ENCODE results near the gene FBXL13. TPM values are rescaled to one million over a fixed set of nuclear protein-coding genes. Genes with fewer than 3 reads are reported as not detected.

The FBXL13 gene
- total RNA-seq, 1 experiment from 2014 or later: 0.35 TPM

DNA sequence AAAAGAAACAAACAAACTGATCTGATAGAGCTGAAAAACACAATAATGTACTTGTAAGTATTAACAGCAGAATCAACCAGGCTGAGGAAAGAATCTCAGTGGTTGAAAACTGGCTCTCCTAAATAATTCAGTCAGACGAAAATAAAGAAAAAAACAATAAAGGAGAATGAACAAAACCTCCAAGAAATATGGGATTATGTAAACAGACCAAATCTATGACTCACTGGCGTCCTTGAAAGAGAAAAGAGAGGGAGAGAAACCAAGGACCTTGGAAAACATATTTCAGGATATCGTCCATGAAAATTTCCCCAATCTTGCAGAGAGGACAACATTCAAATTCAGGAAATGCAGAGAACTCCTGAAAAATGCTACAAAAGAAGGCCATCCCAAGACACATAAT lies 62.9 kb downstream of the FBXL13 start:
- Mint-ChIP-seq H3K36me3 (ENCODE audit: insufficient read depth, unreplicated experiment) (no peaks in the 10 kb centered on the region), H3K27me3 (ENCODE audit: insufficient read depth, unreplicated experiment) (no peaks in the 10 kb centered on the region), H3K4me3 (ENCODE audit: unreplicated experiment) (no peak overlapping the region), H3K27ac (ENCODE audit: low read depth, unreplicated experiment) (no peak overlapping the region), H3K4me1 (ENCODE audit: insufficient read depth, unreplicated experiment) (peaks cover 5% of the 10 kb centered on the region), H3K9me3 (ENCODE audit: unreplicated experiment) (no peaks in the 10 kb centered on the region)
- CTCF ChIA-PET: no interaction called here
- TF ChIP-seq, protein P1, sequence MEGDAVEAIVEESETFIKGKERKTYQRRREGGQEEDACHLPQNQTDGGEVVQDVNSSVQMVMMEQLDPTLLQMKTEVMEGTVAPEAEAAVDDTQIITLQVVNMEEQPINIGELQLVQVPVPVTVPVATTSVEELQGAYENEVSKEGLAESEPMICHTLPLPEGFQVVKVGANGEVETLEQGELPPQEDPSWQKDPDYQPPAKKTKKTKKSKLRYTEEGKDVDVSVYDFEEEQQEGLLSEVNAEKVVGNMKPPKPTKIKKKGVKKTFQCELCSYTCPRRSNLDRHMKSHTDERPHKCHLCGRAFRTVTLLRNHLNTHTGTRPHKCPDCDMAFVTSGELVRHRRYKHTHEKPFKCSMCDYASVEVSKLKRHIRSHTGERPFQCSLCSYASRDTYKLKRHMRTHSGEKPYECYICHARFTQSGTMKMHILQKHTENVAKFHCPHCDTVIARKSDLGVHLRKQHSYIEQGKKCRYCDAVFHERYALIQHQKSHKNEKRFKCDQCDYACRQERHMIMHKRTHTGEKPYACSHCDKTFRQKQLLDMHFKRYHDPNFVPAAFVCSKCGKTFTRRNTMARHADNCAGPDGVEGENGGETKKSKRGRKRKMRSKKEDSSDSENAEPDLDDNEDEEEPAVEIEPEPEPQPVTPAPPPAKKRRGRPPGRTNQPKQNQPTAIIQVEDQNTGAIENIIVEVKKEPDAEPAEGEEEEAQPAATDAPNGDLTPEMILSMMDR (IDR thresholded peaks at IDR 0.05; ENCODE audit: unreplicated experiment): no peak
- BruUV-seq (replicated peaks): no TSS peak
- intact Hi-C loops (cut with micrococcal nuclease): no loop called here
- DNase-seq (ENCODE audit: unreplicated experiment): peak; percentile 15
- POLR2A ChIA-PET: no interaction called here

- H3K4me1 Mint-ChIP-seq (ENCODE audit: insufficient read depth, unreplicated experiment): peaks cover 6% of the 10 kb centered on the region
- no peak overlapping the region for H3K27ac Mint-ChIP-seq (ENCODE audit: low read depth, unreplicated experiment)
- H3K9me3 Mint-ChIP-seq (ENCODE audit: unreplicated experiment): no peaks in the 10 kb centered on the region
- TF ChIP-seq, protein P1 (IDR thresholded peaks at IDR 0.05; ENCODE audit: unreplicated experiment): no peak
- no TSS peak for BruUV-seq (replicated peaks)
- CTCF ChIA-PET: interaction anchor here (0.7 kb wide), 1 partner anchor 16 kb away, joined by 3 read pairs; no protein-coding TSS in a partner anchor
- POLR2A ChIA-PET: no interaction called here
- no peak overlapping the region for H3K4me3 Mint-ChIP-seq (ENCODE audit: unreplicated experiment)
- no peak for DNase-seq (ENCODE audit: unreplicated experiment)
- intact Hi-C loops (cut with micrococcal nuclease): no loop called here
- H3K27me3 Mint-ChIP-seq (ENCODE audit: insufficient read depth, unreplicated experiment): no peaks in the 10 kb centered on the region
- no peaks in the 10 kb centered on the region for H3K36me3 Mint-ChIP-seq (ENCODE audit: insufficient read depth, unreplicated experiment)
Observed at GRCh38 chr7:103010211-103010610, 64.4 kb downstream of the FBXL13 start.

GRCh38 chr7:103009466-103010185 lies 65.0 kb downstream of the FBXL13 start:
- no peak for DNase-seq (ENCODE audit: unreplicated experiment)
- POLR2A ChIA-PET: no interaction called here
- no TSS peak for BruUV-seq (replicated peaks)
- CTCF ChIA-PET: interaction anchor here (0.6 to 0.7 kb wide), 2 partner anchors 15 to 20 kb away, joined by 3 read pairs; no protein-coding TSS in a partner anchor
- Mint-ChIP-seq H3K4me1 (ENCODE audit: insufficient read depth, unreplicated experiment) (peaks cover 10% of the 10 kb centered on the region), H3K27ac (ENCODE audit: low read depth, unreplicated experiment) (no peak overlapping the region), H3K27me3 (ENCODE audit: insufficient read depth, unreplicated experiment) (no peaks in the 10 kb centered on the region), H3K9me3 (ENCODE audit: unreplicated experiment) (no peaks in the 10 kb centered on the region), H3K4me3 (ENCODE audit: unreplicated experiment) (no peak overlapping the region), H3K36me3 (ENCODE audit: insufficient read depth, unreplicated experiment) (no peaks in the 10 kb centered on the region)
- TF ChIP-seq, protein P1 (IDR thresholded peaks at IDR 0.05; ENCODE audit: unreplicated experiment): no peak
- intact Hi-C loops (cut with micrococcal nuclease): no loop called here

GRCh38 chr7:103003004-103003403 lies 71.6 kb downstream of the FBXL13 start:
- Mint-ChIP-seq H3K27ac (ENCODE audit: low read depth, unreplicated experiment) (no peak overlapping the region), H3K4me3 (ENCODE audit: unreplicated experiment) (no peak overlapping the region), H3K9me3 (ENCODE audit: unreplicated experiment) (peaks cover 8% of the 10 kb centered on the region), H3K36me3 (ENCODE audit: insufficient read depth, unreplicated experiment) (no peaks in the 10 kb centered on the region), H3K4me1 (ENCODE audit: insufficient read depth, unreplicated experiment) (peaks cover 5% of the 10 kb centered on the region), H3K27me3 (ENCODE audit: insufficient read depth, unreplicated experiment) (no peaks in the 10 kb centered on the region)
- intact Hi-C loops (cut with micrococcal nuclease): no loop called here
- POLR2A ChIA-PET: no interaction called here
- DNase-seq (ENCODE audit: unreplicated experiment): no peak
- CTCF ChIA-PET: no interaction called here
- no TSS peak for BruUV-seq (replicated peaks)
- TF ChIP-seq, protein P1 (IDR thresholded peaks at IDR 0.05; ENCODE audit: unreplicated experiment): no peak

Measured in MCF 10A (cell line).